ENCODE data around the gene PAQR6.

DNA sequence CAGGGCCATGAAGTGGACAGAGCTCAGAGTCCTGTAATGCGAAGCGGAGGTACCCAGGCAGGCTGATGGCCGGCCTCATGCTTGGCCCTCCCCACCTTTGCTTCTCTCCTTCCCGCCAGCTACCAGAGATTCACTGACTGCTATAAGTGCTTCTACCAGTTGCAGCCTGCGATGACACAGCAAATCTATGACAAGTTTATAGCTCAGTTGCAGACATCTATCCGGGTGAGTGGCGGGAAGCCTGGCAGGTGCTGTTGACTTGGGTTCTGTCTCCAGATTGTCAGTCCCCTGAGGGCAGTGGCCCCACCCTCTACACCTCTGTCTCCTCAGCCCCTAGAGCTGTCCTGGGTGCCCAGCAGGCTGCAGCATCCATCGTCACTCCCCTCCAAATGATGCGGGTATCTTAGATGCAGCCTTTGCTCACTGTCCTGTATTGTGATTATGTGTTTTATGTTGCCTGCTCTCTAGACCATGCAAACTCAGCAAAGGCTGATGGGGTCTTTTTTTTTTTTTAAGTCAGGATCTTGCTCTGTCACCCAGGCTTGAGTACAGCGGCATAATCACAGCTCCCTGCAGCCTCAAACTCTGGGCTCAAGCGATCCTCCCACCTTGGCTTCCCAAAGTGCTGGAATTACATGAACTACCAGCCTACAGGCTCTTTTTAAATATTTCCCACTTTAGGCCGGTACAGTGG, 15.5 kb downstream of the PAQR6 start:
- TF ChIP-seq POLR2A (IDR thresholded peaks at IDR 0.05; ENCODE audit: low read length): no peak
- no peak for TF ChIP-seq GATA1 (IDR thresholded peaks at IDR 0.05; ENCODE audit: low read depth, low read length)

All from erythroblast (primary cell).